ENCODE measurements around the gene DNAAF3.

The DNAAF3 gene

GRCh38 chr19:55113570-55114039 lies 52.8 kb downstream of the DNAAF3 start:
- H3K4me3 ChIP-seq (ENCODE audit: low read depth, low read length), result no peak overlapping the region
- TF ChIP-seq CTCF (IDR thresholded peaks at IDR 0.05; ENCODE audit: low read depth, low read length), result no peak

- no peak overlapping the region for H3K4me3 ChIP-seq (ENCODE audit: low read depth, low read length)
These were observed 53.4 kb downstream of the DNAAF3 start for GRCh38 chr19:55112777-55113569.

GRCh38 chr19:55112246-55112776 lies 54.1 kb downstream of the DNAAF3 start:
- TF ChIP-seq CTCF (IDR thresholded peaks at IDR 0.05; ENCODE audit: low read depth, low read length), result no peak
- H3K4me3 ChIP-seq (ENCODE audit: low read depth, low read length), result no peak overlapping the region

More at GRCh38 chr19:55112777-55113569, 53.4 kb downstream of the DNAAF3 start:
- no peak for TF ChIP-seq CTCF (IDR thresholded peaks at IDR 0.05; ENCODE audit: low read depth, low read length)

GRCh38 chr19:55111238-55111831 lies 55.1 kb downstream of the DNAAF3 start:
- H3K4me3 ChIP-seq (ENCODE audit: low read depth, low read length), result no peak overlapping the region
- TF ChIP-seq CTCF (IDR thresholded peaks at IDR 0.05; ENCODE audit: low read depth, low read length), result no peak

- no peak overlapping the region for H3K4me3 ChIP-seq (ENCODE audit: low read depth, low read length)
- no peak for TF ChIP-seq CTCF (IDR thresholded peaks at IDR 0.05; ENCODE audit: low read depth, low read length)
These were observed 56.7 kb downstream of the DNAAF3 start for GRCh38 chr19:55109527-55110291.

Measured in WI38 (cell line).